Naive thymus-derived CD8-positive, alpha-beta T cell (primary cell): Measurements from ENCODE around the gene UIMC1. TPM values are rescaled to one million over a fixed set of nuclear protein-coding genes. Genes with fewer than 3 reads are reported as not detected.

Source experiments
- ATAC-seq, 2 donors: fragments of 150-1000 bp; cut with Tn5 transposase in 1 of 2; sonication (Bioruptor Pico), chemical (Tn5 transposase) in 1 of 2; 1 replicate in 1 of 2; 2 replicates in 1 of 2; pipeline ENCODE4 v1.10.0; 2021; ENCODE audit warnings: mild to moderate bottlenecking in 2 of 2, moderate library complexity in 2 of 2
- POLR2A ChIA-PET: fragments of 350-600 bp; sonication (Branson Sonifier 250); formaldehyde crosslinking; loops from one replicate; lab custom pipeline; 2021; ENCODE audit warnings: antibody characterized with exemption; lab: Charles Lee
- DNase-seq, 10 donors: peaks; one replicate each; pipeline versions ENCODE4 v3.0.0 to v3.0.0-alpha.2; 2020 to 2022
- H3K27ac Mint-ChIP-seq, 10 donors: one replicate each; pipeline ENCODE4 v1.8.0; 2020 to 2022; ENCODE audit warnings: mild to moderate bottlenecking in 10 of 10, mixed read lengths in 10 of 10, moderate library complexity in 4 of 10, inconsistent platforms in 1 of 10
- H3K27me3 Mint-ChIP-seq, 5 donors: one replicate each; pipeline ENCODE4 v1.8.0; 2021 to 2022; ENCODE audit warnings: mixed read lengths in 5 of 5
- H3K36me3 Mint-ChIP-seq, 3 donors: one replicate each; pipeline ENCODE4 v1.8.0; 2020 to 2022; ENCODE audit warnings: mixed read lengths in 3 of 3, mild to moderate bottlenecking in 2 of 3, inconsistent platforms in 1 of 3
- H3K4me1 Mint-ChIP-seq, 4 donors: one replicate each; pipeline ENCODE4 v1.8.0; 2021 to 2022; ENCODE audit warnings: mixed read lengths in 4 of 4
- H3K4me3 Mint-ChIP-seq, 10 donors: one replicate each; pipeline ENCODE4 v1.8.0; 2020 to 2022; ENCODE audit warnings: mild to moderate bottlenecking in 10 of 10, mixed read lengths in 10 of 10, moderate library complexity in 6 of 10, inconsistent platforms in 1 of 10
- H3K9me3 Mint-ChIP-seq, 9 donors: one replicate each; pipeline ENCODE4 v1.8.0; 2020 to 2022; ENCODE audit warnings: mixed read lengths in 9 of 9, mild to moderate bottlenecking in 3 of 9, inconsistent platforms in 1 of 9, moderate library complexity in 1 of 9
- polyA plus RNA-seq, 3 donors: library from polyadenylated mRNA; unstranded; fragments of 300-500 nt; fragmentation: Illumina TruSeq; gene quantifications; one replicate each; pipeline ENCODE4 v1.2.3, GENCODE V29; 2021
- total RNA-seq, 8 experiments: library from RNA in 2 of 8; stranded (reverse) in 2 of 8; gene quantifications; one replicate each; pipeline ENCODE4 v1.2.3 and lab custom pipeline; 2021 to 2026

The UIMC1 gene
- total and polyA plus RNA-seq, 5 experiments from 2014 or later: 15.4 to 70.0 (median 31.0) TPM

DNA sequence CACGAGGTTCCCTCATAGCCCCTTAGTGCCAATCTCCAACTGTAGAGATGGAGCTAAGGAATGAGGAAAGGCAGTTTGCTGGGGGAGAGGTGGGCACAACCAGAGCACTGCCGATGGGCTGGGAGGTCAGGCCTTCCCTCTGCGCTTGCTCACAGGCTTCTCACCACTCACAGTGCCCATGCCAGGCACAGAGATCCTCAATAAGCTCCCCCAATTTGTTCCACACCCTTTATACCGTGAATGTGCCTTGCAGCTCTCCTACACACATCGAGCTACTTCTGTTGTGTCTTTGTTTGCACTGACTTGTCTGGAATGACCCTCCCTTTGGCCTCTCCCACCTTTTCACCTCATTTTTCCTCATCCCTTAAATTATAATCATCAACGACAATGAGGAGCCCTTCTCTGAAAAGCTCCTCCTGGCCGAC lies 105.8 kb downstream of the UIMC1 start:
- Mint-ChIP-seq H3K36me3 (peaks cover 5 to 30% (median 9%) of the 10 kb centered on the region in 3 donors), H3K27ac (peak overlapping the region in 2 of 10 donors; percentile 60 to 67), H3K9me3 (no peaks in the 10 kb centered on the region), H3K27me3 (peaks cover 0 to 13% (median 4%) of the 10 kb centered on the region in 5 donors), H3K4me3 (no peak overlapping the region), H3K4me1 (peaks cover 12 to 30% (median 14%) of the 10 kb centered on the region in 4 donors)
- DNase-seq: no peak
- POLR2A ChIA-PET: no interaction called here
- no peak for ATAC-seq

DNA sequence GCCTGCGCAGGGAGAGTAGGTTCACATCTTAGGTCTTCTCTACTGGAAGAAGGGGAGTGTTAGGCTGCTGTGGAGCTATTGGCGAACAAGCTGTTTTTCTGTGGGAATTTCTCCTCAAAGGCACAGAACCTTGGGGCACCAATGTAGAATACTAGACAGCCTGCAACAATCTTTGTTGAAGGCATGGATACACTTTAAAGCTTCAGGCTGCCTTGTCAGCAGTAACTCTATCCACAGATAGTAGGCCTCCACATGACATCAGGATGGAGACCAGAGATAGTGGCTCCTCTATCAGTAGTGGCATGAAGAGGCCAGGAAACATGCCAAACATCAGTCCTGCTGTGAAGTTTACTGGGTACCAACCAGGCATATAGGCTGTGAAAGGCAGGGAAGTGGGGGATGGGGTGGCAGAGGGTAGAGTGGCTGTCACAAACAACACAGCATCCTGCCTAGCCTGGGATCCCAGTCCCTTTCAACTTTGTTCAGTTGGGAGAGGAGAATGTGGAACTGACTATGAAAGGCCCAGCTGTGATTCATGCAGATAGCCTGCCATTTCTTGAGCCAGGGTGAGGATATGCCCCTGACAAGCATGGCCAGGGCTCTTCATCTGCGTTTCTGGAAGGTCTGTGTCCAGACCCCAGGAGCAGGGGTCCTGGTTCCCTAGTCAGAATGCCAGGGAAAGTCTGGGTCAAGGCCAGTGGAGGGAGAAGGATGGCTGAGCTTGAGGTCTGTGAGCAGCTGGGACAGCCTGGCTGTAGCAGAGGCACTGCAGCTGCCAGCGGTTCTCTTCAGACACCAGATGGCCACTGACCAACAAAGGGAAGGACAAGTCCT lies 106.4 kb downstream of the UIMC1 start:
- ATAC-seq (no peak), DNase-seq (no peak)
- no peak overlapping the region for H3K4me3 Mint-ChIP-seq
- H3K27me3 Mint-ChIP-seq: peaks cover 0 to 13% (median 6%) of the 10 kb centered on the region in 5 donors
- H3K9me3 Mint-ChIP-seq: no peaks in the 10 kb centered on the region
- H3K4me1 Mint-ChIP-seq: peaks cover 13 to 31% (median 16%) of the 10 kb centered on the region in 4 donors
- H3K36me3 Mint-ChIP-seq: peaks cover 3 to 24% (median 5%) of the 10 kb centered on the region in 3 donors
- H3K27ac Mint-ChIP-seq: peak overlapping the region in 5 of 10 donors; percentile 4 to 69 (median 33)
- POLR2A ChIA-PET: interaction anchor here (0.6 kb wide), 1 partner anchor 343 kb away, joined by 3 read pairs; no protein-coding TSS in a partner anchor

DNA sequence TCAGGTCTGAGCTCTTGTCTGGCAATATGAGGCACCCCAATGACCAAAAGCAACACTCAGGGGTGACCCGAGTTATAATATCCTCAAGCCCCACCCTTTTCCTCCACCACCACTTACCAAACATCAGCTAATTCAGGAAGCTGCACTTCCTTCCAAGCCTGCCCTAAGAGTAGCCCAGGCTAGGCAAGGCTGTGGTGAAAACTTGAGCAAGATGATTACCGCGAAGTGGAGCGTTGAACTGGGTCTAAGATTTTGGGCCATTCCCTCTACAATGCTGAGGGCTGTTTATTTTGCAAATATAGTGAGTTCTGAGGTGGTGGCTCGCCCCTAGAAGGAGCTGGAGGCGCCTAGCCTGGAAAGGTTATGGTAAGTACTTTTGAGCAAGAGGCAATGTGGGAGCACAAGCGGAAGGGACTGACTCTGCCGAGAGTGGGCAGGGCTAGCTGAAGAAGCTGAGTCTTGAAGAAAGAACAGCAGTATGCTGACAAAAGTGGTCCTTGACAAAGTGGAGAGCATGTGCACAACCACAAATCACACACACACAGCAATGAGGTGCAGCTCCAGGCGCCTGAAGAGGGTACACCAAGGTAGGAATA lies 107.2 kb downstream of the UIMC1 start, which contains the start of gene HK3:
Gene HK3 (minus strand): TSS at position 51 of the 596 bp plus-strand sequence. CDS start 3,187 bp downstream, outside the sequence.
- Mint-ChIP-seq H3K36me3 (peaks cover 0 to 17% (median 5%) of the 10 kb centered on the region in 3 donors), H3K9me3 (no peaks in the 10 kb centered on the region), H3K27ac (peak within 1 kb of the TSS in 8 of 10 donors; percentile 4 to 73 (median 46)), H3K4me3 (peak within 1 kb of the TSS in 1 of 10 donors; percentile 36), H3K27me3 (peaks cover 0 to 13% (median 6%) of the 10 kb centered on the region in 5 donors), H3K4me1 (peaks cover 13 to 31% (median 16%) of the 10 kb centered on the region in 4 donors)
- POLR2A ChIA-PET: interaction anchor here (0.5 to 0.6 kb wide), 2 partner anchors 107 to 342 kb away, joined by 3 read pairs; no protein-coding TSS in a partner anchor
- DNase-seq (no peak), ATAC-seq (no peak)

DNA sequence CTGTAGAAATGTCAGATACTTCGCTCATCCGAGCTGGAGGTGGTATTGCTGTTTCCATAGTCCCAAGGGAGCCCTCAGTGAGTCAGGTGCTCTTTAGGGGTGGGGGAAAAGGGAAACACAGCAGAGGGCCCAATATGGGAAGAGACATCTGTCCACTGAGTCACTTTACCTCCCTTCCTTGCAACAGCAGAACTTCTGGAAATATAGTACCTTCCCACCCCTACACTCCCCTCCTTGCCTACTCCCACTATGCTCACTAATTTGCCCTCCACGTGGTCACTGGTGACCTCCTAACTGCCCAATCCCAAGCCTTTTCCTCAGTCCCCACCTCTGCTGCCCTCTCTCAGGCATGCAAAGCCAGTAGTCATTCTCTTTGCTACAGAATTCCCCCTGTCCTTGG lies 109.3 kb downstream of the UIMC1 start:
- H3K9me3 Mint-ChIP-seq: no peaks in the 10 kb centered on the region
- peaks cover 0 to 16% (median 13%) of the 10 kb centered on the region in 5 donors for H3K27me3 Mint-ChIP-seq
- ATAC-seq (no peak), DNase-seq (no peak)
- POLR2A ChIA-PET: no interaction called here
- peak overlapping the region in 1 of 10 donors; percentile 36 for H3K4me3 Mint-ChIP-seq
- H3K4me1 Mint-ChIP-seq: peaks cover 13 to 25% (median 16%) of the 10 kb centered on the region in 4 donors
- H3K27ac Mint-ChIP-seq: no peak overlapping the region
- peaks cover 0 to 3% (median 0%) of the 10 kb centered on the region in 3 donors for H3K36me3 Mint-ChIP-seq

DNA sequence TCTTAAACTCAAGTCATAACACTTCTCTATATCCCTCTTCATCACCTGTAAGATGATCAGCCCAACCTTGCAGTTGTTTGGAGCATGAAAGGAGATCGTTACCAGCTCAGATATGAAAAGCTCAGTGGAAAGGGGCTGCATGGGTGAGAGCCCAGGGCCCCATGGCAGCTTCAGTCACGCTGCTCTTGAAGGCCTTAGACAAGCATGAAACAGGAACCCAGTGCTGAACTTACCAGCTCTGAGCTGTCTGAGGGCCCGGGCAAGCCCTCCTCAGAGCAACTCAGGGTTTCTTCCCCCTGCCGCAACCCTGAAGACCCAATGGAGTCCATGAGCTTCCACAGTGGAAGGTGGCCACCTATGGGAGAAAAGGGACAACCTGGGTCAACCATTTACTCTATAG lies 110.7 kb downstream of the UIMC1 start:
- POLR2A ChIA-PET: no interaction called here
- Mint-ChIP-seq H3K9me3 (no peaks in the 10 kb centered on the region), H3K4me1 (peaks cover 10 to 18% (median 15%) of the 10 kb centered on the region in 4 donors), H3K4me3 (peak overlapping the region in 1 of 10 donors; percentile 58), H3K27me3 (peaks cover 7 to 28% (median 20%) of the 10 kb centered on the region in 5 donors), H3K36me3 (no peaks in the 10 kb centered on the region), H3K27ac (no peak overlapping the region)
- DNase-seq (no peak), ATAC-seq (no peak)

DNA sequence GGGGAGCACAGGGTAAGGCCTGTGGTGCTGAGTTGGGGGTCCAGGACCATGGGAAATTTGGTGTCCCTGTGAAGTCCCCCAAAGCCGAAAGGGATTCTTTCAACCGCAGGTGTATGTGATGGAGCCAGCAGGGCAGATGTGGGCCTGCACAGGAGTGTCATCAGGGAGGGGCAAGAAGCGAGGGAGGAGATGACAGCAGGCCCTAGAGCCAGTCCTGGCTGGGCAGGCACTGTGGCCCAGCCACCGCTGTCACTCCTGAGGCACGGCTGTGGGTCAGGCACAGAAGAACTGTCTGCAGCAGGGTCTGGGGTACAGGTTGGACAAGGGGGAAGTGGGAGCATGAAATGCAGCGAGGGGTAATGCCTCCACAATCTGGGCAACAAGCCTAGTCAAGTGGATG lies 112.3 kb downstream of the UIMC1 start:
- no peak for ATAC-seq
- POLR2A ChIA-PET: no interaction called here
- Mint-ChIP-seq H3K4me1 (peaks cover 6 to 11% (median 8%) of the 10 kb centered on the region in 4 donors), H3K27ac (no peak overlapping the region), H3K4me3 (no peak overlapping the region), H3K36me3 (no peaks in the 10 kb centered on the region), H3K27me3 (peaks cover 7 to 38% (median 26%) of the 10 kb centered on the region in 5 donors), H3K9me3 (peaks cover 0 to 2% (median 0%) of the 10 kb centered on the region in 9 donors)
- no peak for DNase-seq

DNA sequence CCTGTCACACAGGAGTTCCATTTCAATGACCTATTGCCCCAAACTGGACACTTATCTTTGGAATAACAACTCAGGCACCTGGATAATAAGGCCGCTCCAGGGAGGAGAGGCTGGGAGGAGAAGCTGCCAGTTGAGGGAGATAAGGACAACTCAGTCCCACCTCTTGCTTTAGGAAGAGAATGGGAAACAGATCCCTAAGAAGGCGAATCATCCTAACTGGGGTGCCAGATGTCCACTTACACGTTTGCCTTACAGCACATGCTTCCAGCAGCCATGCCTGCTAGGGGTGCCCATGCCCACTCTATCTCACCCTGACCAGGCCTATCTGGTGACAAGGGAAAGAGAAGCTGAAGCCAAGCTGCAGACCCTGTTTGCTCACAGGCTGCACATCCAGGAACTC lies 113.9 kb downstream of the UIMC1 start:
- ATAC-seq (no peak), DNase-seq (no peak)
- no peaks in the 10 kb centered on the region for H3K36me3 Mint-ChIP-seq
- peaks cover 0 to 2% (median 0%) of the 10 kb centered on the region in 9 donors for H3K9me3 Mint-ChIP-seq
- POLR2A ChIA-PET: no interaction called here
- H3K27ac Mint-ChIP-seq: peak overlapping the region in 1 of 10 donors; percentile 74
- no peak overlapping the region for H3K4me3 Mint-ChIP-seq
- H3K4me1 Mint-ChIP-seq: peaks cover 0 to 5% (median 2%) of the 10 kb centered on the region in 4 donors
- peaks cover 7 to 35% (median 20%) of the 10 kb centered on the region in 5 donors for H3K27me3 Mint-ChIP-seq

DNA sequence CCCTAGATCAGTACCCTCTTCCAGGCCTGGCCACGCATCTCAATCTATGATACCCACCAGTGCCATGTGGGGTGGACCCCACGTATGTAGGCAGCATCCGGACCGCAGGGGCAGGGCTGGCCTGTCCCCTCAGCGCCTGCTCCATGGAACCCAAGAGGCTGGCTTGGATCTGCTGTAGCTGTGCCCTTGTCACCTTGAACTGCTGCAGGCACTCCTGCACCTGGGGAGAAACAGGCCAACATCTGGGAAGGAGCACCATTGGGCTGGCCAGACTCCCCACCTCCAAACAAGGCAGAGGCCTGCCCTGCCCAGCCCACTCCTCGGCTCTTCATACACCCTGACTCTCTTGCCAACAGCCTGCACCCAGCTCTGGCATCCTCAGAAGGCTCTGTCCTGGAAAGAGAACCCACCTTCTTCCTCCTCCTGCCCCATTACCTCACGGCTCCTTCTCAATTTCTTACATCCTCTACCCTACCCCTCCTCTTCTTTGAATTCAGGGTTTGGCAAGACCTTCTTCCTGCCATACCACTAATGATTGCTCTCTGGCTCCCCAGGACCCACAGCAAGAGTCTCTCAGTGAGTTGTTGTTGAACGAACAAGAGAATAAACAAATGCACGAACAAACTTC lies 115.1 kb downstream of the UIMC1 start:
- Mint-ChIP-seq H3K27me3 (peaks cover 4 to 31% (median 14%) of the 10 kb centered on the region in 5 donors), H3K4me1 (peaks cover 0 to 5% (median under 1%) of the 10 kb centered on the region in 4 donors), H3K4me3 (no peak overlapping the region), H3K27ac (no peak overlapping the region), H3K36me3 (no peaks in the 10 kb centered on the region), H3K9me3 (peaks cover 0 to 2% (median 0%) of the 10 kb centered on the region in 9 donors)
- POLR2A ChIA-PET: no interaction called here
- ATAC-seq (no peak), DNase-seq (no peak)

DNA sequence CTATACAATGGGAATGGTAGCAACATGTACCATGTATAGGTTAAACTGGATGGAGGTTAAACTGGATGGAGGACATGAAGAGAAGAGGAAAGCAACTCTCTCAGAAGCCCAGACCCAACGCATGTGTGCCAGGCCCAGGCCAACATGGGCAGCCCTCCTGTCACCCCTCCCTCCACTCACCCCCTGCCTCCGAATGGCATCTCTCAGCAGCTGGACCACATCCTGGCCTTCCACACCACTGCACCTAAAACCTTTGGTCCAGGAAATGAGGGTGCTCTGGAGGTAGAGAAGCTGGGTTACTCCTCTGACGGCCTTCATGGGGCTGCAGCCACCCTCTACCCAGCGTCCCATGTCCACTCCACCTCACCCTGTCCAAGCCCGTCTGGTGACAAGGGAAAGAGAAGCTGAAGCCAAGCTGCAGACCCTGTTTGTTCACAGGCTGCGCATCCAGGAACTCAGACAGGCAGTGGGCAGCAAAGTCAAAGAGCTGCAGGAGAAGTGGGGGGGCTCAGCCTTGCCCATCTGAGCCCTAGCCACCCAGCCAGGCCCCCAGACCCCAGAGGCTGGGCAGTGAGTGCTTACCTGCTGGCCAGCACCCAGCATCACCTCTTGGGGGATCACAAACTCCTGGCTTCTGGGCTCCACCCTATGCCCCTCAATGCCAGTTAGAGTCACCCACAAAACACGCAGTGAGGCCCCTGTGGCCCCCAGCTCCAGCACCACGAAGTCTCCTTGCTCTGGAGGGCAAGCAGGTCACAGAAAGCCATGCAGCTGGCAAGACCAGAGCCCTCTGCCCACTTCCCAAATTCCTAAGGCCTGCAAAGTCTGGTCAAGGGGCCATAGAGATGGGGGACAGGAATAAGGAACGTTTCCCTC lies 115.9 kb downstream of the UIMC1 start:
- no peak for DNase-seq
- Mint-ChIP-seq H3K4me1 (peaks cover 0 to 4% (median 2%) of the 10 kb centered on the region in 4 donors), H3K36me3 (no peaks in the 10 kb centered on the region), H3K4me3 (no peak overlapping the region), H3K9me3 (peaks cover 0 to 2% (median 0%) of the 10 kb centered on the region in 9 donors), H3K27me3 (peaks cover 3 to 31% (median 14%) of the 10 kb centered on the region in 5 donors), H3K27ac (peak overlapping the region in 2 of 10 donors; percentile 7 to 69)
- POLR2A ChIA-PET: no interaction called here
- ATAC-seq: no peak

DNA sequence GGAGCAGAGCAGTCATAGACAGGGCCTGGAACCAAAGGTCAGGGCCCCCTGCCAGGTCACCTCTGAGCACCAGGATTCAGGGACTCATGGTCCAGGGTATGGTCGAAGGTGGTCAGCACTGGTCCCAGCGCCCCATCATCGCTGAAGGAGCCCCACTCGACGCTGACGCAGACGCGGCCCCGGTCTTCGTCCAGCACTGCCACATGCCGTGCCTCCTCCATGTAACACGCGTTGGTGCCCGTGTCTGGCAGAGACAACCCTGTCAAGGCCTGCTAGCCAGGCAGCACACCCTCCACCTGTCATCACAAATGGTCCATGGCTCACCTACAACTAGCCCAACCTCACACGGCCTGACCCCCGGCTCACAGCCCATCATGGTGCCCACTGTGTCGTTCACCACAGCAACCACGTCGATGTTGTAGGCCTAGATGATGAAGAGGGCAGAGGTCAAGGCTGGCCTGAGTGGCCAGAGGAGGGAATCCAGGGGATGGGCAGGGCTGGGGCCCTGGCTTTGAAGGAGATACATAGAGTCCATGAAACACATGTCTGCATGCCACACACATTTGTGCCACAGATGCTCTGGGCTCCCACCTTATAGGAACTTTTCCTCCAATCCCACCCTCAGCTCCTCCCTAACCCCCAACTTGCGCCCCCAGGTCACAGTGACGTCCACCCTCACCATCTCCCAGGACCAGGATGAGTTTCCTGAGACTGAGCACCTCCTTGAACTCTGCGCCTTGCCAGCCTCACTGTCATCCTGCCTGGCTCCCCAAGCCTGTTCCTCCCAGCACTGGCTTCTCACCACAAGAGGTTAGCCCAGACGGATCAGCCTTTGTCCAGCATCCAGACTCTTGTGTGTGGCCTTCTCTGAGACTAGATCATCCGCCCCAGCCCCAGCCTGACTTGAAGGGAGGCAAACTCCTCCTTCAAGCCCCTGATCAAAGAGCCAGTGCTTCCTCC lies 117.0 kb downstream of the UIMC1 start:
- ATAC-seq (no peak), DNase-seq (no peak)
- Mint-ChIP-seq H3K36me3 (no peaks in the 10 kb centered on the region), H3K27me3 (peaks cover 3 to 31% (median 14%) of the 10 kb centered on the region in 5 donors), H3K27ac (no peak overlapping the region), H3K9me3 (peaks cover 0 to 2% (median 0%) of the 10 kb centered on the region in 9 donors), H3K4me3 (no peak overlapping the region), H3K4me1 (peaks cover 0 to 1% (median 0%) of the 10 kb centered on the region in 4 donors)
- POLR2A ChIA-PET: no interaction called here

DNA sequence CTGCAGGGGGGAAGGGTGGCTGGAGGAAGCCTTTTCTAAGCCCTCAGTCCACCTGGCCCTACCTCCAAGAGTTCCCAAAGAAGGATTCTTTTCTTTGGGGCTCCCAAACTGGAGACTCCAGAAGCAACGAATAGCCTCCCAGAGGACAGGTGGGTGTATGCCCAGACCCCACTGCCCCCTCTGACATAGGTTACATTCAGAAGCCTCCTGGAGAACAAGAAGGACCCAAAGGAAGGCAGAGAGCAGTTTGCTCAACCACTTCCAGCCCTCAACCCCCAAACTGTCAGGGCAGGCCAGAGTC lies 117.8 kb downstream of the UIMC1 start:
- no peaks in the 10 kb centered on the region for H3K36me3 Mint-ChIP-seq
- H3K27ac Mint-ChIP-seq: no peak overlapping the region
- POLR2A ChIA-PET: no interaction called here
- peaks cover 3 to 25% (median 14%) of the 10 kb centered on the region in 5 donors for H3K27me3 Mint-ChIP-seq
- DNase-seq (no peak), ATAC-seq (no peak)
- H3K4me3 Mint-ChIP-seq: no peak overlapping the region
- peaks cover 0 to 2% (median 0%) of the 10 kb centered on the region in 9 donors for H3K9me3 Mint-ChIP-seq
- peaks cover 0 to 2% (median under 1%) of the 10 kb centered on the region in 4 donors for H3K4me1 Mint-ChIP-seq
